IPS-18a (cell line): ENCODE data around the gene TEX14.

Source experiments
- H3K27ac ChIP-seq: one replicate; pipeline ENCODE4 v1.5.1; 2013; ENCODE audit warnings: low read length
- H3K27me3 ChIP-seq: one replicate; pipeline ENCODE4 v1.6.1; 2013; ENCODE audit warnings: mild to moderate bottlenecking, low read length; ENCODE audit not compliant: control insufficient read depth, insufficient read depth
- H3K36me3 ChIP-seq: one replicate; pipeline ENCODE4 v1.6.1; 2013; ENCODE audit warnings: low read depth, low read length; ENCODE audit not compliant: control insufficient read depth
- H3K4me1 ChIP-seq: one replicate; pipeline ENCODE4 v1.6.1; 2013; ENCODE audit warnings: low read depth, low read length; ENCODE audit not compliant: control insufficient read depth
- H3K4me3 ChIP-seq: one replicate; pipeline ENCODE4 v1.5.1; 2013; ENCODE audit warnings: low read length
- H3K9ac ChIP-seq: one replicate; pipeline ENCODE4 v1.6.1; 2013; ENCODE audit warnings: mild to moderate bottlenecking, low read length, moderate library complexity
- H3K9me3 ChIP-seq: one replicate; pipeline ENCODE4 v1.6.1; 2013; ENCODE audit warnings: low read depth, low read length; ENCODE audit not compliant: control insufficient read depth

The TEX14 gene

DNA sequence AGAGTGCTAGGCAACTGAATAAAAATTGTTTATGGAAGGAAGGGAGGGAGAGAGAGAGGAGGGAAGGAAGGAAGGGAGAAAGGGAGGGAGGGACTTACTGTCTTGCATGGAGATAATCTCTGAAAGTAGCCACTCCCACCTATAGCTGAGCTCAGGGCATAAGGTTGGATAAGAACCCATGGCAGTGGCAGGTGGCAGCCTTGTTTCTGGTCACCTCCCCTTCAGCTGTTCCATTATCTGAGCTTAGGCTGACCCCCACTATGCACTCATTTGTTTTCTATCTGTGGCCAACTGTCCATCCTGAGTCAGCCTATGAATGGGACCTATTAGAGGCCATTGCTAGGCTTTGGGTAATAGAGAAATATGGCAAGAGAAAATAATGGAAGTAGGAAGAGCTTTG lies 152.1 kb downstream of the TEX14 start:
- Histone ChIP-seq H3K9ac (no peak overlapping the region), H3K4me3 (no peak overlapping the region), H3K4me1 (no peaks in the 10 kb centered on the region), H3K36me3 (no peaks in the 10 kb centered on the region), H3K27ac (no peak overlapping the region), H3K9me3 (no peaks in the 10 kb centered on the region), H3K27me3 (no peaks in the 10 kb centered on the region)

DNA sequence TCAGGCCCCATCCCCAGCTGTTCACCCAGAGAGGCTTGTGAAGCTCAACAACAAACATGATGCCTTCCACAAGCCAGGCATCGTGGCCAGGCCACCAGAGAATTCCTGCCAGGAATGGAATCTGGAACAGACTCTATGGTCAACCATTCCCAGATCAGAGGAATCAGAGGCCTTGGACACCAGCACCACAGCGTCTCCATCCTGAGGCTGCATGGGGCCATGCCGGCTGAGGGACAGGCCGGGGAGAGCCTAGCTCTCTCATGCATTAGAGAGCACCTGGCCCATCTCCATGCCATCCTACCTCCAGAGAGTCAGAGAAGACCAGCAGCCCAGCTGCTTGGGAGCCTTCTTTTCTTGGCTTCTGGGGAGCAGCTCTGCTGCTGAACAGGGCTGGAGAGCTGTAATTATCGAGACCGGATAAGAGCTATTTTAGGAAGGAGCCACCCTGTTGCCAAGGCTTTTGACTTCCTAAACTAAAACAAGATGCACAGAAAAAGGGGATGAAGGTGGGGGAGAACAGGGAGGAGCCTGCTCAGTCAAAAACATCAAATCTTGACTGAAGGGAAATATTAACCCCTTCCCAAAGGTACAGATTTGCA lies 152.9 kb downstream of the TEX14 start:
- no peak overlapping the region for H3K9ac ChIP-seq
- H3K27ac ChIP-seq, result no peak overlapping the region
- no peaks in the 10 kb centered on the region for H3K27me3 ChIP-seq
- H3K4me1 ChIP-seq, result no peaks in the 10 kb centered on the region
- no peaks in the 10 kb centered on the region for H3K9me3 ChIP-seq
- H3K4me3 ChIP-seq, result no peak overlapping the region
- no peaks in the 10 kb centered on the region for H3K36me3 ChIP-seq

DNA sequence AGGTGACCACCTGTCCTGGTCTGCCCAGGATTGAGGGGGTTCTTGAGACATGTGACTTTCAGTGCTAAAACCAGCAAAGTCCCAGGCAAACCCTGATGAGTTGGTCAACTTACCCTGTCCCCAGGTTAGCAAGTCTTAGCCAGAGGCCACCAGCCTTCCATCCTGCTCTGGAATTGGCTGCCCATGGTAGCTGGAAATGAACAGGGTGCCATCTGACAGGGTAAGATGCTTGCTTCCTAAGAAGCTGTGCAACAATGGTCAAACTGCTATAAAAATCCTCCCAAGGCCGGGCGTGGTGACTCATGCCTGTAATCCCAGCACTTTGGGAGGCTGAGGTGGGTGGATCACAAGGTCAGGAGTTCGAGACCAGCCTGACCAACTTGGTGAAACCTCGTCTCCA lies 154.6 kb downstream of the TEX14 start:
- Histone ChIP-seq H3K4me3 (no peak overlapping the region), H3K4me1 (no peaks in the 10 kb centered on the region), H3K27ac (no peak overlapping the region)

DNA sequence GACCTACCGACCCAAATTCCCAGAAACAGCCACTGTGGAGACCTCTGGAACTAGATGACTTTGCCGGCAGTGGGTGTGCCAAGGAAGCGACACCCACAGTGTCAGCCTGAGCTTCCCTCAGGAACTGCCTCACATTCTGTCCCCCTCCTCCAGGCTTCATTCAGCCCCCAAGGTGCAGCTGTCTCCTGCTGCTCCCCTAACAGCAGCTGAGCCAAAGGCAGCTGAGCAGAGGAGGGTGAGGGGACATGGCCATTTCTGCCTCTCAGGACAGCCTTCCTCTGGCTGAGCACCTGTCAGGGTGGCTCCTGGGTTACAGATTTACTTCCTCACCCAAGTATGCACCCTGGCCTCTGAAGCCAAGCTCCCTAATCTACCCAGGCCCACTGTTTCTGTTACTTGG lies 155.3 kb downstream of the TEX14 start:
- Histone ChIP-seq H3K9me3 (no peaks in the 10 kb centered on the region), H3K4me1 (no peaks in the 10 kb centered on the region)

More for the DNA sequence above, 154.6 kb downstream of the TEX14 start:
- Histone ChIP-seq H3K36me3 (no peaks in the 10 kb centered on the region), H3K9me3 (no peaks in the 10 kb centered on the region), H3K9ac (no peak overlapping the region), H3K27me3 (peaks cover 6% of the 10 kb centered on the region)

DNA sequence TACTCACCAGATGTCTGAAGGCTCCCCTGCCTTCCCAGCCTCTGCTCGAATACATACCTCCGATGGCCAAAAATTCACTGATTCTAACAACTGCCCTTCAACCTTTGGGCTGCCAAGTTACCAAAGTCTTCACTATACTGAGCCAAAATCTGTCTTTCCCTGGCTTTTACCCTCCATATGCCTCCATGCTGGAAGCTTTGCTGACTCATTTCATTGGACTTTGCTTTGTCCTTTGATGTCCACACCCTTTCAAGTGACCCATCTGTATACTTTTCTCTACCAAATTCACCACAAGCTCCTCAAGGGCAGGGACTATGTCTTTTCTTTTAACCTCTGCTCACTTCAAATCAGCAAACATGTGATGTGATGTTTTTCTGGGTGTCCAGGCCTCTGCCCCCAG lies 156.4 kb downstream of the TEX14 start:
- no peak overlapping the region for H3K4me3 ChIP-seq
- H3K9ac ChIP-seq, result no peak overlapping the region
- no peak overlapping the region for H3K27ac ChIP-seq
- no peaks in the 10 kb centered on the region for H3K9me3 ChIP-seq
- peaks cover 7% of the 10 kb centered on the region for H3K27me3 ChIP-seq
- no peaks in the 10 kb centered on the region for H3K36me3 ChIP-seq
- no peaks in the 10 kb centered on the region for H3K4me1 ChIP-seq

More for the DNA sequence above, 155.3 kb downstream of the TEX14 start:
- Histone ChIP-seq H3K36me3 (no peaks in the 10 kb centered on the region), H3K27me3 (peaks cover 7% of the 10 kb centered on the region), H3K9ac (no peak overlapping the region), H3K4me3 (no peak overlapping the region), H3K27ac (no peak overlapping the region)

DNA sequence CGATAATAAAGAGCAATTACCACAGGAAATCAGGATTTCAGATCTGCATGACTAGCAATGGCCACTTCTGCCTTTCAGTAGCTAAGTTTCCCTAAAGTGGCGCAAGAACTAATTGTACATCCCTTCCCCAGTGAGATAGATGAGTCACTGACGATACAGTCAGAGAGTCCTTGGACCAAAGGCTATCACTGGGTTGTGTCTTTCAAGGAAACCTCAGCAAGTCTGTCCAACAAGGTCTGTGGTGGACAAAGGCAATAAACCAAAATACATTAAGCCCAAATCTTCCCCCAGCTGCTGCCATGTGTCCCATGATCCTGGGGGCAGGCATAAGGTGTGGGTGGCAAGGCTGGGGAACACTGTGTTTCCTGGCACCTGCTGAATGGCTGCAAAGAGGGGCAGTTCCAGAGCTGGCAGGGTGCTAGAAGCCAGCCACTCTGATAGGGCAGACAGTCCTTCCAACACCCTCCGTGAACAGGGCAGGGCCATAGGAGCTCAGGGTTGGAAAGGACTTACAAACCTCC lies 156.9 kb downstream of the TEX14 start:
- Histone ChIP-seq H3K9ac (no peak overlapping the region), H3K27ac (no peak overlapping the region), H3K9me3 (no peaks in the 10 kb centered on the region), H3K36me3 (no peaks in the 10 kb centered on the region), H3K4me3 (no peak overlapping the region), H3K27me3 (peaks cover 7% of the 10 kb centered on the region), H3K4me1 (no peaks in the 10 kb centered on the region)

DNA sequence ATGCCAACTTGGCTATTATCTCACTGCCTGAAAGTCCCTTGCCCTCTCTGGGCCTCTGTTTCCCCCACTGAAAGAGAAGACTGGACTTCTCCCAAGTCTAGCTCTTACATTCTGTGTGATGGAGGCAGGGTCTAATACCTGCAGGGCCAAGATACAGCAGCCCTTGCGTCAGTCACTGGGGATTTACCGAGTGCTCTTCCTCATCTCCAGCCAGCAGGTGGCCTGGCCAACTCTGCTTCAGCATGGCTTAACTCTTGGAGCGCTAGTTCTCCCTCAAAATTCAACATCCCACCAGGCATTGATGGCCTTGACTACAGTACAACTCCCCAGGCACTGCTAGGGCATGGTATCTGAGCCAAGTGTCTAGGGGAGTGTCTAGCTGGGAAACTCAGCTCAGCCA lies 157.5 kb downstream of the TEX14 start:
- Histone ChIP-seq H3K4me1 (peaks cover under 1% of the 10 kb centered on the region), H3K36me3 (no peaks in the 10 kb centered on the region), H3K9me3 (no peaks in the 10 kb centered on the region), H3K9ac (no peak overlapping the region), H3K27me3 (peaks cover 7% of the 10 kb centered on the region), H3K4me3 (no peak overlapping the region), H3K27ac (no peak overlapping the region)

DNA sequence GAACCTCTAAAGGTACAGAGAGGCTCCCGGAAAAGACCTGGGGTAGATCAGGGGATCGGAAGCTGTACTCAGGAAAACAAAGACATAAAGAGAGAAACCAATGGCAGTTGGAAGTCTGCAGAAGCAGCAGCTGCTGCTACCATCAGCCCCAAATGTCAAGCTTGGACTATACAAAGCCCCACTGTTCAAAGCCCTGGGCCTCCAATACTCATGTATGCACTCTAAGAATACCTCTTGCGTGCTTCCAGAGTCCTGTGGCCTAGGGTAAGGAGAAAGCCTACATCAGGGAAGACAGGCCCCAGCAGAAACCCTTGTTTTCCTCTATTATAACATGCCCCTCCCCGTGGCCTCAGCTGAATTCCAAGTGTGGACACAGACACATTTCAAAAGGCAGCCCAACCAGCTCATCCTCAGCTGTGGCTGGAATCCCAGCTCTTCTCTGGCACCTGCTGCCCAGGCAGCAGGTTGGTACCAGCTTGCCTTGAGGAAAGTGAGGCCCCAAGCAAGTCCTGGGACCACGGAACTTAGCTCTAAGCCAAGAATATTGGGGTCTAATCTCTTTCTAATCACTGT lies 158.1 kb downstream of the TEX14 start:
- H3K27me3 ChIP-seq, result peaks cover 7% of the 10 kb centered on the region
- no peak overlapping the region for H3K4me3 ChIP-seq
- H3K36me3 ChIP-seq, result no peaks in the 10 kb centered on the region
- no peak overlapping the region for H3K27ac ChIP-seq
- H3K9me3 ChIP-seq, result no peaks in the 10 kb centered on the region
- H3K4me1 ChIP-seq, result peaks cover 6% of the 10 kb centered on the region
- no peak overlapping the region for H3K9ac ChIP-seq

DNA sequence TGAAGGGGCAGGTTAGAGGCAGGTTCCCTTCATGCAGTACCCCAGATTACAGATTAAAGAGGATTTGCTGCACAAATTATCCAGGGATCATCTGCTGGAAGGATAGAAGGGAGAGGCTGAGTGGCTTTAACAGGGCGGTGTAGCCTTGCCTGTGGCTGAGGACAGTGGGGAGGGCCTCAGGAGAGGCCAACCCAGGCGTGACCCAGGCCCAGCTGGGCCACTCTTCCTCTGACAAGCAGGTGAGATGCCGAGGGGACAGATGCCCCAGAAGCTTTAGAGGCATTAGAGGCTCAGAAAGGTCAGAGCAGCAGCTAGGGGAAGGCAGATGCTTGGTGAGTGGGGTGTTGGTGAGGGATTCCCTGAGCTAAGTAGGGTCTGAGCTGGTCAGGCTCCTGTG lies 159.3 kb downstream of the TEX14 start:
- Histone ChIP-seq H3K4me1 (peaks cover 6% of the 10 kb centered on the region), H3K9ac (no peak overlapping the region), H3K9me3 (no peaks in the 10 kb centered on the region), H3K4me3 (peak overlapping the region; percentile 68), H3K36me3 (no peaks in the 10 kb centered on the region), H3K27me3 (peaks cover 7% of the 10 kb centered on the region), H3K27ac (no peak overlapping the region)

DNA sequence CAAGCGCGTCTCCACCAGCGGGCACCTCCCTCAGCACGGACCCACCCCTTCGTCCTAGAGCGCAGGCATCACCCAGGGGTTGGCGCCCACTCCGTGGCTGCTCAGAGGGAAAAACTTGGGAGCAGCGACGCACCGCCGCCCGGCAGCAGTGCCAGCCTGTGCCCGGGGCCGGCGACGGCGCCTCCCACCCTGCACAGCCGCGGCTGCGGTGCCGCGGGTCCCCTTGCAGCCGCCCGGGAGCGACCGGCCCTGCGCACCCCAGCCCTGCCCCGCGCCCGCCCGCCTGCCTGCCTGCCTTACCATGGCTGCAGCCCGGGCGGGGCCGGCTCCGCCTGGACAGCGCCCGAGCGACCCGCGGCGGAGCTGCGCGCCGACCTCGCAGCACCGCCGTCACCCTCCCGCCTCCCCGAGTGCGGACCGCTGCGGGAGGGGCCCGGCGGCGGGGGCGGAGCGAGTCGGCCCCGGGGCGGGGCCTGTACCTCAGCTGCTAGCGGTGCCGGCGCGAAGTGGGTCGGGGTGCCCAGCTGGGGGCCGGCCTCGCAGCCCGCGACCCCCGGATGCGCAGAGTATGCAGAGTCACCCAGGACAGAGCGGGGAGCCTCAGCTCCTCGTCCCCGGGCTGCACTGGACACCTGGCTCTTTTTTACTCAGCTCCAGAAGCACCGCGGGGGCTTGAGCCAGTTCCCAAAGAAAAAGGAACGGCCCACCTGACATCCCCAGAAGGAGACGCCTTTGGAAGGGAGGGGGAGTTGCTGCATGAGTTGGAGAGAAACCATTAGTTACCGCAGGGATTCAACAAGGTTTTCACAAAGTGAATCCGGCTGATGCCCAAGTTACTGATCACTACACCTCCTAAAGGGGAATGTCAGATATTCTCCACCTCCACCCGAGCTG lies 159.9 kb downstream of the TEX14 start:
- Histone ChIP-seq H3K4me1 (peaks cover 6% of the 10 kb centered on the region), H3K9me3 (no peaks in the 10 kb centered on the region), H3K27me3 (peaks cover 7% of the 10 kb centered on the region), H3K9ac (no peak overlapping the region), H3K36me3 (no peaks in the 10 kb centered on the region), H3K27ac (no peak overlapping the region), H3K4me3 (peak overlapping the region; percentile 71)

DNA sequence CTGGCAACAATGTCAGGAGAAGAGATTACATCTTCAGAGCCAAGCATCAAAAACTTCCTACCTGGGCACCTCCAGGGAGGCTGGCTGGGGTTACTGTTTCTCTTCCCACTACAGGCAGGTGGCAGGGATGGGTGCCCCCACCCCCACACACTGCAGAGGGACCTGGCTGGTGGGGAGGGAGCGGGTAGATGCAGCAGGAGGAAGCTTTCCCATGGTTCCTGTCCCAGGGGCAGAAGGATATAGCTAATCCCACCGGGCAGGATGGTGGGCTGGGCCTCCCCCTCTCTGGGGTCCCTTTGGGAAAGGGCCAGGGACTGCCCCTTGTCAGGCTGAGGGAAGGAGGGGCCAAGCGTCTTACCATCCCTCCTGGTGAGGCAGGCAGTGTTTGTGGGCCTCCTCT lies 160.7 kb downstream of the TEX14 start:
- no peak overlapping the region for H3K27ac ChIP-seq
- no peak overlapping the region for H3K9ac ChIP-seq
- no peaks in the 10 kb centered on the region for H3K9me3 ChIP-seq
- no peaks in the 10 kb centered on the region for H3K36me3 ChIP-seq
- H3K27me3 ChIP-seq, result peaks cover 7% of the 10 kb centered on the region
- peak overlapping the region; percentile 71 for H3K4me3 ChIP-seq
- H3K4me1 ChIP-seq, result peaks cover 6% of the 10 kb centered on the region
